Endodermal cell (in vitro differentiated cells): Measurements from ENCODE around the gene PPM1D. TPM values are rescaled to one million over a fixed set of nuclear protein-coding genes. Genes with fewer than 3 reads are reported as not detected.

ENCODE experiments used
- DNase-seq: peaks from one replicate; pipeline ENCODE4 v3.0.0-alpha.2; 2017
- H3K27ac ChIP-seq: 2 replicates; pipeline ENCODE4 v1.5.1; 2013; ENCODE audit warnings: mild to moderate bottlenecking, low read depth, low read length, moderate library complexity
- H3K27me3 ChIP-seq: 2 replicates; pipeline ENCODE4 v1.6.1; 2013; ENCODE audit warnings: mild to moderate bottlenecking, low read length, moderate library complexity; ENCODE audit not compliant: insufficient read depth, control insufficient read depth, poor library complexity, severe bottlenecking
- H3K36me3 ChIP-seq: 2 replicates; pipeline ENCODE4 v1.7.0; 2013; ENCODE audit warnings: mild to moderate bottlenecking, low read length, moderate library complexity; ENCODE audit not compliant: control insufficient read depth, insufficient read depth
- H3K4me1 ChIP-seq: one replicate; pipeline ENCODE4 v1.7.0; 2013; ENCODE audit warnings: low read length; ENCODE audit not compliant: control insufficient read depth, insufficient read depth
- H3K4me3 ChIP-seq: 2 replicates; pipeline ENCODE4 v1.5.1; 2013; ENCODE audit warnings: mild to moderate bottlenecking, low read length, moderate library complexity
- H3K9ac ChIP-seq: 2 replicates; pipeline ENCODE4 v1.6.1; 2013; ENCODE audit warnings: mild to moderate bottlenecking, low read length, moderate library complexity; ENCODE audit not compliant: poor library complexity, severe bottlenecking; ENCODE audit errors: extremely low read depth
- H3K9me3 ChIP-seq: 2 replicates; pipeline ENCODE4 v1.6.1; 2013; ENCODE audit warnings: mild to moderate bottlenecking, low read length, moderate library complexity; ENCODE audit not compliant: control insufficient read depth
- H3K27ac Mint-ChIP-seq: 2 replicates; pipeline ENCODE4 v1.8.0; 2020; ENCODE audit warnings: mixed read lengths
- H3K27me3 Mint-ChIP-seq: 2 replicates; pipeline ENCODE4 v1.8.0; 2021; ENCODE audit warnings: mild to moderate bottlenecking, mixed read lengths; ENCODE audit not compliant: insufficient read depth
- H3K36me3 Mint-ChIP-seq: 2 replicates; pipeline ENCODE4 v1.8.0; 2020; ENCODE audit warnings: low read depth, mixed read lengths
- H3K4me1 Mint-ChIP-seq: 2 replicates; pipeline ENCODE4 v1.8.0; 2020; ENCODE audit warnings: mixed read lengths
- H3K4me3 Mint-ChIP-seq: 2 replicates; pipeline ENCODE4 v1.8.0; 2020; ENCODE audit warnings: mild to moderate bottlenecking, moderate library complexity, mixed read lengths
- H3K9me3 Mint-ChIP-seq: 2 replicates; pipeline ENCODE4 v1.8.0; 2020; ENCODE audit warnings: mild to moderate bottlenecking, mixed read lengths
- CTCF ChIP-seq: fragments of 200-600 bp; sonication (generic); conservative IDR thresholded peaks from 2 replicates; pipeline ENCODE4 v1.5.0; 2021; ENCODE audit warnings: antibody characterized with exemption, mild to moderate bottlenecking
- WGBS, 2 experiments: methylation state at CpG; one replicate each; pipeline versions ENCODE4 v1.1.5 to v1.1.7; 2013; ENCODE audit warnings: missing lambda C conversion rate in 2 of 2, mixed read lengths in 1 of 2; ENCODE audit not compliant: insufficient coverage in 1 of 2, insufficient read length in 1 of 2; 5-methylcytosine and 5-hydroxymethylcytosine counted together
- total RNA-seq, 2 donors: library from RNA; stranded (reverse); fragmentation: NEBNext Ultra II Directional in 1 of 2; extraction: Animal tissue kit (Norgen Biotek cat#: 25700) in 1 of 2; gene quantifications; 2 replicates in 1 of 2; 3 replicates in 1 of 2; pipeline ENCODE4 v1.2.1, GENCODE V29; 2021

Gene PPM1D
- total RNA-seq, 2 donors from 2014 or later: 9.4 to 13.0 TPM

- Histone ChIP-seq H3K27me3 (no peaks in the 10 kb centered on the region), H3K36me3 (peaks cover 44% of the 10 kb centered on the region), H3K9ac (no peak overlapping the region), H3K27ac (no peak overlapping the region), H3K4me1 (no peaks in the 10 kb centered on the region), H3K9me3 (no peaks in the 10 kb centered on the region), H3K4me3 (no peak overlapping the region)
- Mint-ChIP-seq H3K27me3 (no peaks in the 10 kb centered on the region), H3K9me3 (no peaks in the 10 kb centered on the region), H3K4me3 (no peak overlapping the region), H3K36me3 (peaks cover 32% of the 10 kb centered on the region), H3K4me1 (no peaks in the 10 kb centered on the region), H3K27ac (no peak overlapping the region)
- no peak for TF ChIP-seq CTCF
- DNase-seq: no peak
- WGBS, 2 experiments: 80 to 91% methylated on average over 1 to 2 of the region's 3 CpGs
Observed at GRCh38 chr17:60646701-60647100, 46.7 kb downstream of the PPM1D start.

GRCh38 chr17:60647705-60648104, 47.7 kb downstream of the PPM1D start:
- no peak overlapping the region for H3K4me3 ChIP-seq
- no peaks in the 10 kb centered on the region for H3K9me3 Mint-ChIP-seq
- WGBS, 2 experiments: no CpG with 5 or more reads among the region's 1 CpG
- H3K27me3 Mint-ChIP-seq: no peaks in the 10 kb centered on the region
- H3K36me3 Mint-ChIP-seq: peaks cover 32% of the 10 kb centered on the region
- no peak overlapping the region for H3K27ac Mint-ChIP-seq
- no peak for TF ChIP-seq CTCF
- H3K4me1 ChIP-seq: no peaks in the 10 kb centered on the region
- H3K27me3 ChIP-seq: no peaks in the 10 kb centered on the region
- no peak overlapping the region for H3K4me3 Mint-ChIP-seq
- DNase-seq: no peak
- no peak overlapping the region for H3K9ac ChIP-seq
- H3K27ac ChIP-seq: no peak overlapping the region
- no peaks in the 10 kb centered on the region for H3K4me1 Mint-ChIP-seq
- no peaks in the 10 kb centered on the region for H3K9me3 ChIP-seq
- peaks cover 50% of the 10 kb centered on the region for H3K36me3 ChIP-seq

GRCh38 chr17:60652454-60653247, 52.7 kb downstream of the PPM1D start:
- WGBS, 2 experiments: 95% methylated on average over 1 of the region's 2 CpGs; no CpG with 5 or more reads in 1 of the 2 experiments
- no peaks in the 10 kb centered on the region for H3K9me3 Mint-ChIP-seq
- TF ChIP-seq CTCF: no peak

More at GRCh38 chr17:60652454-60653247, 52.7 kb downstream of the PPM1D start:
- H3K4me3 ChIP-seq: no peak overlapping the region
- no peak overlapping the region for H3K27ac ChIP-seq
- Mint-ChIP-seq H3K4me3 (no peak overlapping the region), H3K4me1 (no peaks in the 10 kb centered on the region), H3K27me3 (no peaks in the 10 kb centered on the region), H3K27ac (no peak overlapping the region), H3K36me3 (peaks cover 43% of the 10 kb centered on the region)
- no peak for DNase-seq
- H3K36me3 ChIP-seq: peaks cover 49% of the 10 kb centered on the region
- no peaks in the 10 kb centered on the region for H3K27me3 ChIP-seq
- no peak overlapping the region for H3K9ac ChIP-seq
- H3K4me1 ChIP-seq: no peaks in the 10 kb centered on the region
- H3K9me3 ChIP-seq: no peaks in the 10 kb centered on the region
